OCI-LY1 (cell line): ENCODE results near the gene STX11.
"Not testable (repeated sequence)": the region's sequence is repeated elsewhere in the genome, so short reads cannot be mapped to it uniquely, and the experiment has no call there.

Source experiments
- H2AFZ ChIP-seq: fragments of 200-600 bp; sonication (generic), shearing (Covaris generic); 2 replicates; pipeline ENCODE4 v1.6.0; 2014; ENCODE audit warnings: antibody characterized with exemption, mild to moderate bottlenecking, low read length
- H3F3A ChIP-seq: fragments of 200-600 bp; sonication (generic), shearing (Covaris generic); 2 replicates; pipeline ENCODE4 v1.6.0; 2014; ENCODE audit warnings: mild to moderate bottlenecking, antibody characterized with exemption, low read length, moderate library complexity; ENCODE audit not compliant: insufficient read depth
- H3K27ac ChIP-seq: fragments of 200-600 bp; sonication (generic); 2 replicates; pipeline ENCODE4 v1.5.1; 2014; ENCODE audit warnings: low read length, mixed run types, mild to moderate bottlenecking, low read depth; ENCODE audit not compliant: poor library complexity, severe bottlenecking
- H3K27me3 ChIP-seq: fragments of 200-600 bp; sonication (generic); 2 replicates; pipeline ENCODE4 v1.6.0; 2014; ENCODE audit warnings: antibody characterized with exemption, mild to moderate bottlenecking, low read length, moderate library complexity; ENCODE audit not compliant: insufficient read depth
- H3K36me3 ChIP-seq: fragments of 200-600 bp; sonication (generic); 2 replicates; pipeline ENCODE4 v1.6.1; 2014; ENCODE audit warnings: mild to moderate bottlenecking, antibody characterized with exemption, low read length, moderate library complexity, mixed read lengths; ENCODE audit not compliant: insufficient read depth
- H3K4me1 ChIP-seq: fragments of 200-600 bp; sonication (generic); 2 replicates; pipeline ENCODE4 v1.5.1; 2014; ENCODE audit warnings: mild to moderate bottlenecking, low read length, moderate library complexity; ENCODE audit not compliant: insufficient read depth, severe bottlenecking
- H3K4me2 ChIP-seq: fragments of 200-600 bp; sonication (generic), shearing (Covaris generic); 2 replicates; pipeline ENCODE4 v1.6.1; 2014; ENCODE audit warnings: low read length
- H3K4me3 ChIP-seq: fragments of 200-600 bp; sonication (generic); 2 replicates; pipeline ENCODE4 v1.5.1; 2014; ENCODE audit warnings: low read length, low read depth, mild to moderate bottlenecking, mixed read lengths; ENCODE audit not compliant: poor library complexity, severe bottlenecking
- H3K79me2 ChIP-seq: fragments of 200-600 bp; shearing (Covaris generic); 2 replicates; pipeline ENCODE4 v1.6.1; 2016; ENCODE audit warnings: mixed run types, low read length, mixed read lengths; ENCODE audit not compliant: insufficient read depth
- H3K9ac ChIP-seq: fragments of 200-600 bp; sonication (generic), shearing (Covaris generic); 2 replicates; pipeline ENCODE4 v1.6.1; 2014; ENCODE audit warnings: mild to moderate bottlenecking, low read length, mixed read lengths
- H3K9me2 ChIP-seq: fragments of 200-600 bp; sonication (generic), shearing (Covaris generic); 2 replicates; pipeline ENCODE4 v1.6.1; 2014; ENCODE audit warnings: low read depth, mild to moderate bottlenecking, low read length, mixed read lengths
- H3K9me3 ChIP-seq: fragments of 200-600 bp; shearing (Covaris generic); 2 replicates; pipeline ENCODE4 v1.6.1; 2014; ENCODE audit warnings: low read length, mixed read lengths
- H4K20me1 ChIP-seq: fragments of 200-600 bp; sonication (generic), shearing (Covaris generic); 2 replicates; pipeline ENCODE4 v1.6.0; 2016; ENCODE audit warnings: mild to moderate bottlenecking, low read length; ENCODE audit not compliant: insufficient read depth
- EZH2 ChIP-seq: fragments of 200-600 bp; sonication (generic), shearing (Covaris generic); IDR thresholded peaks from 2 replicates; pipeline ENCODE4 v1.8.0; 2017; ENCODE audit warnings: borderline replicate concordance, mixed run types, mild to moderate bottlenecking, antibody characterized with exemption, low read length, moderate library complexity, mixed read lengths
- TF ChIP-seq, protein P1 (sequence below): fragments of 200-600 bp; sonication (generic), shearing (Covaris generic); IDR thresholded peaks from 2 replicates; pipeline ENCODE4 v1.5.1; 2017; ENCODE audit warnings: mild to moderate bottlenecking, antibody characterized with exemption, low read length, moderate library complexity, mixed read lengths

The STX11 gene

DNA sequence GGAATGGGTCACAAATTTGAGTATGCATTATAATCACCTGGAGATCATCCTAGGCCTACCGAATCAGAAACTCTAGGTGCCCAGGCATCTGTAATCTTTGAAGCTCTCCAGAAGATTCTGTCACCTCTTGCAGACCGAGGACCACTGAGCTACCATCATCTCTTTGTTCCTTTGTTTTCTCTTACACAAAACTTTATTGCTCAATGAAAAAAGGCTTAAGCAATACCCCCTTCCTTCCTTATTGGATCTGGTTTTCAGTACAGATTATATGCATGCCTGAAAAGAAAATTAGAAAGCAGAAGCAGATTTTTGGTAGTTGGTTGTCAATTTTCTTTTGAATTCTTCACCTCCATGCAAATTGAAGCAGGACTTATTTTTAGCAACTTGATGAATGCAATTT is 31.3 kb downstream of the STX11 start:
- no peaks in the 10 kb centered on the region for H3K36me3 ChIP-seq
- no peaks in the 10 kb centered on the region for H3K79me2 ChIP-seq
- no peaks in the 10 kb centered on the region for H3K9me3 ChIP-seq
- no peak overlapping the region for H3K4me2 ChIP-seq
- H3K9me2 ChIP-seq: no peaks in the 10 kb centered on the region
- no peaks in the 10 kb centered on the region for H4K20me1 ChIP-seq
- no peak overlapping the region for H2AFZ ChIP-seq
- H3K9ac ChIP-seq: no peak overlapping the region
- H3K4me3 ChIP-seq: no peak overlapping the region
- H3K27ac ChIP-seq: no peak overlapping the region
- H3K27me3 ChIP-seq: no peaks in the 10 kb centered on the region
- H3F3A ChIP-seq: no peaks in the 10 kb centered on the region
- TF ChIP-seq, protein P1, sequence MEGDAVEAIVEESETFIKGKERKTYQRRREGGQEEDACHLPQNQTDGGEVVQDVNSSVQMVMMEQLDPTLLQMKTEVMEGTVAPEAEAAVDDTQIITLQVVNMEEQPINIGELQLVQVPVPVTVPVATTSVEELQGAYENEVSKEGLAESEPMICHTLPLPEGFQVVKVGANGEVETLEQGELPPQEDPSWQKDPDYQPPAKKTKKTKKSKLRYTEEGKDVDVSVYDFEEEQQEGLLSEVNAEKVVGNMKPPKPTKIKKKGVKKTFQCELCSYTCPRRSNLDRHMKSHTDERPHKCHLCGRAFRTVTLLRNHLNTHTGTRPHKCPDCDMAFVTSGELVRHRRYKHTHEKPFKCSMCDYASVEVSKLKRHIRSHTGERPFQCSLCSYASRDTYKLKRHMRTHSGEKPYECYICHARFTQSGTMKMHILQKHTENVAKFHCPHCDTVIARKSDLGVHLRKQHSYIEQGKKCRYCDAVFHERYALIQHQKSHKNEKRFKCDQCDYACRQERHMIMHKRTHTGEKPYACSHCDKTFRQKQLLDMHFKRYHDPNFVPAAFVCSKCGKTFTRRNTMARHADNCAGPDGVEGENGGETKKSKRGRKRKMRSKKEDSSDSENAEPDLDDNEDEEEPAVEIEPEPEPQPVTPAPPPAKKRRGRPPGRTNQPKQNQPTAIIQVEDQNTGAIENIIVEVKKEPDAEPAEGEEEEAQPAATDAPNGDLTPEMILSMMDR: no peak
- TF ChIP-seq EZH2: no peak
- no peaks in the 10 kb centered on the region for H3K4me1 ChIP-seq

DNA sequence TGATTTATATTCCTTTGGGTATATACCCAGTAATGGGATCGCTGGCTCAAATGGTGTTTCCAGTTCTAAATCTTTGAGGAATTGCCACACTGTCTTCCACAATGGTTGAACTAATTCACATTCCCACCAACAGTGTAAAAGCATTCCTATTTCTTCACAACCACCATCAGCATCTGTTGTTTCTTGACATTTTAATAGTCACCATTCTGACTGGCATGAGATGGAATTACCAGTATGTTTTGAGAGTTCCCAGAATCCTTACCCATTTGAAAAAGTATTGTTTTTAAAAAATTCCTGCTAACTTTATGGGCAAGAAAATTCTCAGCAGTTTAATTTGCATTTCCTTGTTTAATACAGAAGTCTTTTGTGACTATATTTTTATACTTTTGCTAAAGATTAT is 33.9 kb downstream of the STX11 start:
- H3K4me3 ChIP-seq, H3K4me2 ChIP-seq, H3K9ac ChIP-seq, H3K4me1 ChIP-seq, H3K9me3 ChIP-seq, H3K79me2 ChIP-seq, H3K36me3 ChIP-seq, H3K27me3 ChIP-seq, H4K20me1 ChIP-seq, H2AFZ ChIP-seq, H3K9me2 ChIP-seq, H3K27ac ChIP-seq, H3F3A ChIP-seq: not testable (repeated sequence)

DNA sequence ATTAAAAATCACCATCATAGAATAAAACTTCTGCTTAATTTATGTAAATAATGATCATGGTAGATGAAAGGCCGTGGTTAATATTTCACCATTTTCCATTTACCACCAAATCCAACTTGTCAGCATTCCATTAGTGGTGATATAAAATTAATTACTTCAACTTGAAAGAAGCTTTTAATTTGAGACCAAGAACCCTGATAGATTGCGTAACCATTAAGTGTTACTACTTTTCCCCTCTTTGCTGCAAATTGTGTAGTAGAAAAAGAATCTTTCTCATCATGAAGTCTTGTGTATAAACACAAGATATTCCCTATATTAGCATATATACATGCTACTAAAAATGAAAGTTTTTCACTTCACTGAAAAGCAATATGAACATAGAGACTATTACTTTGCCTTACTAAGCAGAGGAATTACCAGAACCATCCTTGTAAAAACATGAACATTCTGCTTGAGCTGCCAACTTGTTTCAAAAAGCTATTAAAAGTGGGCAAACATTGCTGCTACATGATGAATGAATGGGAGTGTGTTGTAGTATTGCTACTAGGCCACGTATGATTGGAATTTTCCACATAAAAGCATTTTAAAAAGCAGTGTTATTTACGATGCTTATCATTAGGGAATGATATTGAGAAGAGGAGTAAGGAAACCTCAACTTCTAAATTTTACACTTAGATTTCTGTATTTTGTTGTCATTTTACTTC is 35.0 kb downstream of the STX11 start:
- no peaks in the 10 kb centered on the region for H4K20me1 ChIP-seq
- H3K36me3 ChIP-seq: no peaks in the 10 kb centered on the region
- H3K9me2 ChIP-seq: no peaks in the 10 kb centered on the region
- H3K4me2 ChIP-seq: no peak overlapping the region
- no peaks in the 10 kb centered on the region for H3K4me1 ChIP-seq
- no peaks in the 10 kb centered on the region for H3F3A ChIP-seq
- H3K9me3 ChIP-seq: no peaks in the 10 kb centered on the region
- H3K79me2 ChIP-seq: no peaks in the 10 kb centered on the region
- no peak overlapping the region for H3K4me3 ChIP-seq
- no peak overlapping the region for H2AFZ ChIP-seq
- H3K27ac ChIP-seq: no peak overlapping the region
- H3K27me3 ChIP-seq: no peaks in the 10 kb centered on the region
- H3K9ac ChIP-seq: no peak overlapping the region
- no peak for TF ChIP-seq EZH2
- TF ChIP-seq, protein P1: no peak
